SJSA1 (cell line): ENCODE results near the gene HSPB8. TPM values are rescaled to one million over a fixed set of nuclear protein-coding genes. Genes with fewer than 3 reads are reported as not detected.

Experiments used
- DNase-seq, 2 experiments: peaks; one replicate each; pipeline ENCODE4 v3.0.0-alpha.2; 2015 to 2020; ENCODE audit warnings: low spot score in 2 of 2, low read depth in 1 of 2
- H3K27ac ChIP-seq: fragments of 250-450 bp; sonication (Bioruptor Pico); 2 replicates; pipeline ENCODE4 v1.5.1; 2020; ENCODE audit warnings: mild to moderate bottlenecking, moderate library complexity
- H3K27me3 ChIP-seq: fragments of 250-450 bp; sonication (Bioruptor Pico); replicated peaks from 2 replicates; pipeline ENCODE4 v1.5.1; 2020; ENCODE audit warnings: mild to moderate bottlenecking, moderate library complexity
- H3K36me3 ChIP-seq: fragments of 250-450 bp; sonication (Bioruptor Pico); 2 replicates; pipeline ENCODE4 v1.5.1; 2020; ENCODE audit warnings: mild to moderate bottlenecking
- H3K4me1 ChIP-seq: fragments of 250-450 bp; sonication (Bioruptor Pico); replicated peaks from 2 replicates; pipeline ENCODE4 v1.6.1; 2021; ENCODE audit warnings: mild to moderate bottlenecking
- H3K4me3 ChIP-seq: fragments of 250-450 bp; sonication (Bioruptor Pico); 2 replicates; pipeline ENCODE4 v1.5.1; 2020; ENCODE audit warnings: mild to moderate bottlenecking
- H3K9me3 ChIP-seq: fragments of 250-450 bp; sonication (Bioruptor Pico); replicated peaks from 2 replicates; pipeline ENCODE4 v1.5.1; 2020; ENCODE audit warnings: mild to moderate bottlenecking
- total RNA-seq: library from RNA; depleted of rRNA; stranded (reverse); fragments of >200 nt; shearing (Covaris generic); gene quantifications from 2 replicates; pipeline ENCODE4 v1.2.3, GENCODE V29; 2014; rRNA removed

HSPB8 gene
- total RNA-seq, 1 experiment from 2014 or later: 7.1 TPM

GRCh38 chr12:119231774-119232173 lies 53.0 kb downstream of the HSPB8 start:
- DNase-seq: no peak
- Histone ChIP-seq H3K9me3 (no peaks in the 10 kb centered on the region), H3K27me3 (no peaks in the 10 kb centered on the region), H3K36me3 (no peaks in the 10 kb centered on the region), H3K27ac (no peak overlapping the region), H3K4me3 (no peak overlapping the region), H3K4me1 (no peaks in the 10 kb centered on the region)

- no peak for DNase-seq
- H3K4me1 ChIP-seq: no peaks in the 10 kb centered on the region
- H3K27me3 ChIP-seq: no peaks in the 10 kb centered on the region
- no peak overlapping the region for H3K27ac ChIP-seq
- H3K9me3 ChIP-seq: no peaks in the 10 kb centered on the region
- no peak overlapping the region for H3K4me3 ChIP-seq
- no peaks in the 10 kb centered on the region for H3K36me3 ChIP-seq
These were observed 56.5 kb downstream of the HSPB8 start for GRCh38 chr12:119235197-119235751.

GRCh38 chr12:119236372-119236771 lies 57.6 kb downstream of the HSPB8 start:
- Histone ChIP-seq H3K27ac (no peak overlapping the region), H3K36me3 (no peaks in the 10 kb centered on the region), H3K4me1 (no peaks in the 10 kb centered on the region), H3K4me3 (no peak overlapping the region), H3K27me3 (no peaks in the 10 kb centered on the region), H3K9me3 (no peaks in the 10 kb centered on the region)
- no peak for DNase-seq

- Histone ChIP-seq H3K9me3 (no peaks in the 10 kb centered on the region), H3K27ac (no peak overlapping the region), H3K27me3 (no peaks in the 10 kb centered on the region), H3K4me1 (no peaks in the 10 kb centered on the region), H3K36me3 (no peaks in the 10 kb centered on the region), H3K4me3 (no peak overlapping the region)
- DNase-seq: no peak
These were observed 60.3 kb downstream of the HSPB8 start for GRCh38 chr12:119239040-119239439.

GRCh38 chr12:119241049-119241448 lies 62.3 kb downstream of the HSPB8 start:
- Histone ChIP-seq H3K27me3 (no peaks in the 10 kb centered on the region), H3K27ac (no peak overlapping the region), H3K9me3 (peaks cover 2% of the 10 kb centered on the region; the same call in 1 of the 2 replicates), H3K4me1 (no peaks in the 10 kb centered on the region), H3K4me3 (no peak overlapping the region), H3K36me3 (no peaks in the 10 kb centered on the region)
- no peak for DNase-seq

- DNase-seq: no peak
- no peaks in the 10 kb centered on the region for H3K36me3 ChIP-seq
These were observed 62.9 kb downstream of the HSPB8 start for GRCh38 chr12:119241580-119242169.

More at GRCh38 chr12:119241580-119242169, 62.9 kb downstream of the HSPB8 start:
- no peak overlapping the region for H3K4me3 ChIP-seq
- H3K9me3 ChIP-seq: peaks cover 2% of the 10 kb centered on the region; the same call in 1 of the 2 replicates
- no peaks in the 10 kb centered on the region for H3K27me3 ChIP-seq
- no peaks in the 10 kb centered on the region for H3K4me1 ChIP-seq
- no peak overlapping the region for H3K27ac ChIP-seq

Other genes with a start within 250 kb of the HSPB8 start
- gene SRRM4, start 197.4 kb upstream of the HSPB8 start, total RNA-seq: not detected in 2 replicates
- not detected in 2 replicates for gene CCDC60, start 155.8 kb downstream of the HSPB8 start, total RNA-seq